LNCaP clone FGC (cell line): ENCODE measurements around the gene PSMB1.

ENCODE experiments used
- DNase-seq: peaks from one replicate; pipeline ENCODE4 v3.0.0-alpha.2; 2011; ENCODE audit warnings: low read depth
- H3K4me3 ChIP-seq: 2 replicates; pipeline ENCODE4 v1.5.1; 2011; ENCODE audit warnings: mild to moderate bottlenecking, low read depth, low read length, control low read depth
- TF ChIP-seq, protein P1 (sequence below): IDR thresholded peaks from 2 replicates; pipeline ENCODE4 v1.5.1; 2012; ENCODE audit warnings: mild to moderate bottlenecking; ENCODE audit not compliant: control insufficient read depth, insufficient read depth; ENCODE audit errors: extremely low read depth

The PSMB1 gene

DNA sequence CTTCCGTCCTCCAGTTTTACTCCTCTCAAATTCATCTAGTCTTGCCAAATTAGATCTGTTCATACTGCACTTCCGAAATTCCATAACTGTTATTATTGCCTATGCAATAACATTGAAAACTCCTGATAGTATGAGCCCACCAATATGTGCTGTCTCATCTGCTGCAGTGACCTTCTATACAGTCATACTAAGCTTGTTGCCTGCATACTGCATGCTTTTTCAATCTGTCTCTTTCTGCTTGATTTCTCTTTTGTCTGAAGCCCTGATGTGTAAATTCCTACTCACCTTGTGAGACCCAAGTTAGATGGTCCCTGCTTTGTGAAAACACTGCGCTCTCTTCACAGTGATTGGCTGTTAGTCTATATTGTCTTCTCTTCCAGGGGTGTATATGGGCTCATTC, 2.2 kb upstream of the PSMB1 start:
- TF ChIP-seq, protein P1, sequence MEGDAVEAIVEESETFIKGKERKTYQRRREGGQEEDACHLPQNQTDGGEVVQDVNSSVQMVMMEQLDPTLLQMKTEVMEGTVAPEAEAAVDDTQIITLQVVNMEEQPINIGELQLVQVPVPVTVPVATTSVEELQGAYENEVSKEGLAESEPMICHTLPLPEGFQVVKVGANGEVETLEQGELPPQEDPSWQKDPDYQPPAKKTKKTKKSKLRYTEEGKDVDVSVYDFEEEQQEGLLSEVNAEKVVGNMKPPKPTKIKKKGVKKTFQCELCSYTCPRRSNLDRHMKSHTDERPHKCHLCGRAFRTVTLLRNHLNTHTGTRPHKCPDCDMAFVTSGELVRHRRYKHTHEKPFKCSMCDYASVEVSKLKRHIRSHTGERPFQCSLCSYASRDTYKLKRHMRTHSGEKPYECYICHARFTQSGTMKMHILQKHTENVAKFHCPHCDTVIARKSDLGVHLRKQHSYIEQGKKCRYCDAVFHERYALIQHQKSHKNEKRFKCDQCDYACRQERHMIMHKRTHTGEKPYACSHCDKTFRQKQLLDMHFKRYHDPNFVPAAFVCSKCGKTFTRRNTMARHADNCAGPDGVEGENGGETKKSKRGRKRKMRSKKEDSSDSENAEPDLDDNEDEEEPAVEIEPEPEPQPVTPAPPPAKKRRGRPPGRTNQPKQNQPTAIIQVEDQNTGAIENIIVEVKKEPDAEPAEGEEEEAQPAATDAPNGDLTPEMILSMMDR = no peak
- DNase-seq = no peak
- peak overlapping the region; percentile 81 for H3K4me3 ChIP-seq

DNA sequence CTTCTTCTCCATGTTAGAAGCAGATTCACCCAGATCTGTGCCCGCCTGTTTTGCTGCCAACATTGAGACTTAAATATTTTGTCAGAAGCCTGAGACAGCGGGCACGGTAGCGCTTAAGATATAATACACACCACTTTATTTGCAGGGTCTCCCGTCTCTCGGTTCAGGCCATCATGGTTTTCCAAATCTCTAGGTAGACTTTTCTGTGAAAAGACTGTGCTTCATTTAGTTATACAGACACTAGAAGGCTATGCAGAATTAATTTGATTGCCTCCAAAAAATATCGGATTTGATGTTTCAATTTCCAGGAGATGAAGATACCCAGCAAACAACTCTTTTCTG, 1.7 kb upstream of the PSMB1 start:
- peak overlapping the region; percentile 81 for H3K4me3 ChIP-seq
- TF ChIP-seq, protein P1 = no peak

DNA sequence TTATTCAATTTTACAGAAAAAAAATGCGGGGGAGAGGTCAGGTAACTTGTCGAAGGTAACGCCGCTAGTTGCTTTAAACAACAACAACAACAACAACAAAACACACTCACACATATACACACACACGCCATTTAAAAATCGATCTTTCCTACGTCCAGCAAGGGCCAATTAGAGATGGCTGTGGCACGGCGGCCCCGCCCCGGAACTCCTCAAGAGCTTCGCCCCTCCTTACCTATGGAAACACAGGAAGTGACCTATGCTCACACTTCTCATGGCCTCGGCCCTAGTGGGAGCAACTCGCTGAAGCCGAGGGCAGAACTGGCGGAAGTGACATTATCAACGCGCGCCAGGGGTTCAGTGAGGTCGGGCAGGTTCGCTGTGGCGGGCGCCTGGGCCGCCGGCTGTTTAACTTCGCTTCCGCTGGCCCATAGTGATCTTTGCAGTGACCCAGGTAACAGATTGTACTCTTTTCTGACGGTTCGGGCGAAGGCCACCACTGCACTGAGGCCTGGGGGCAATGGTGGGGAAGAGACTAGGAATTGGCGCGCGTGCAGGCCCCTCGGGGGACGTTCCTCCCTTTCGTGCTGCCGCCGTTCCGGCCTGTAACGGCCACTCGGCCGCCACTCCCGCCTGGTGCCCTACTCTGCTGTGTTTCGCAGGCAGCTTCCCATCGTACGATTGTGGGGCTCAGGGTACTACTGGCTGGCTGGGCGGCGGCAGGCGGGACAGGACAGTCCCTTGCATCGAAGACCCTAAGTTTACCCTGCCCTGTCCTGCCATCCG, 1.1 kb upstream of the PSMB1 start, which contains the start of gene TBP:
Gene TBP, plus strand, starts transcription at position 357 of the 783 bp plus-strand sequence. CDS start 2,661 bp downstream, outside the sequence.
- TF ChIP-seq, protein P1 = no peak
- H3K4me3 ChIP-seq = peak within 1 kb of the TSS; percentile 81
- peak; percentile 98 for DNase-seq

More for the DNA sequence above, 1.7 kb upstream of the PSMB1 start:
- no peak for DNase-seq

DNA sequence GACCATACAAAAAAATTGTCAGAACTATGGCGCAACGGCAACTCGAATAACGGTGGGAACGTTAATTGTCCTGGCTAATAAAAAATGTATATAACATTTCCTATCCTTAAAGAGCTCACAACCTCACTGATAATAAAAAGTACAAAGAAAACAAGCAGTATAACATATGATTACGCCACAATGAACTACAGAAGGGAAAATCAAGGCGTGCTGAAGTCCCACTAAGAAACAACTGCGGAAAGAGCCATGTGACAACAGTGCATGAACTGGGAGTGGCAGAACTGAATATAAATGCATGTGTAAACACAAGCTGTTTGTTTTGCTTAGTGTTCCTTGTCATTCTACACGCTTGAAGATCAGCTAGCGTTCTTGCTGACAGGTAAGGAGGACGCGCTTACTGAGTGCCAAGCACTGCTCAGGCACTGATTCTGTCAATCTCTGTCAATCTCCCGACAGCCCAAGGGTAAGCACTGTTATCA, 466 bp upstream of the PSMB1 start:
- peak; percentile 56 for DNase-seq
- TF ChIP-seq, protein P1 = no peak
- peak overlapping the region; percentile 81 for H3K4me3 ChIP-seq

DNA sequence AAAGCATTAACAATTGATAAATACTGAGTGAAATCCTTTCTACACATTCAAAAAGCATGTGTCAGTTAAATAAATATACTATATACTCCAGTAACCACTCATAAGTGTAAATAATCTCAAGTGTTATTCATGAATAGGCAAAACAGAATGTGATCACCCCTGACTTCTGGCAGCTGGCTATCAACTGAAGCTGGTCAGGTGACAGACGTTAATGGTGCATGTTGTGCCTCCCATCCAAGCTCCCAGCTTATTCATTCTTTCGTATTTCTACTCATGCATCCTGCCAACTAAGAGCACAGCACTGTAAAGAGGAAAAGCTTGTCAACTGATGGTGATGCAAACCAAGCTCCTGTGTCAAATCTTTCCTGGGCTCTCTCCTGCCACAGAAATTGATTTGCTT, 7.7 kb downstream of the PSMB1 start:
- H3K4me3 ChIP-seq = no peak overlapping the region
- TF ChIP-seq, protein P1 = no peak
- DNase-seq = no peak

DNA sequence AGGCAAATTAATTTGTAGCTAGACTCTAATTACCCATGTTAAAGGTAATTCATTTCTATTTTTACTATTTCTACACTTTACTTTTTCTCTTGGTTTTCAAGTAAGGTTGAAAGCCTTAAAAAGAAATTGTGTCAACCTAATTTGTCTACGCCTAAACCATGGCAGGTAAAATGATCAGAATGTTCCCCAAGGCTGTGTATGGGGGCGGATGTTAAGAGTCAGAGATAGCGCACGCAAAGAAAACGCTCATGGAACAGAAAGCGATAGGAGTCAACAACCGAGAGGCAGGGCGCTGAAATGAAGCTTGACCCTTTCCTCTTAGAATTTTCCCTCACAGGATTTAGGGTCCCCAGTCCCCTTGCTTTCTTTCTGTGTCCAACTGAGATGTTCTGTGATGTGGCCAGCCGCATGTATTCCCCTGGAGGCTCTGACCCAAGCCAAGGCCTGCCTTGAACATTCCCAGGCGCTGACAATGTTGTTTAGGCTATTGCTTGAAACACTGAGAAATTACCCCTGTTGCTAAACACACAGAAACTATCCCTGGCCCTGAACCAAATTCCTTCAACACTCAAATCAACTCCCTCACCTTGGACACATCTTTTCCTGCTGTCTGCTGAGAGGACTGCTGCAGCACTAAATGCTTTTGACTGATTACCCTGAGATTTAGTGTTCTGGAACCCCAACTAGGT, 10.9 kb downstream of the PSMB1 start:
- no peak for DNase-seq
- H3K4me3 ChIP-seq = no peak overlapping the region
- TF ChIP-seq, protein P1 = no peak

DNA sequence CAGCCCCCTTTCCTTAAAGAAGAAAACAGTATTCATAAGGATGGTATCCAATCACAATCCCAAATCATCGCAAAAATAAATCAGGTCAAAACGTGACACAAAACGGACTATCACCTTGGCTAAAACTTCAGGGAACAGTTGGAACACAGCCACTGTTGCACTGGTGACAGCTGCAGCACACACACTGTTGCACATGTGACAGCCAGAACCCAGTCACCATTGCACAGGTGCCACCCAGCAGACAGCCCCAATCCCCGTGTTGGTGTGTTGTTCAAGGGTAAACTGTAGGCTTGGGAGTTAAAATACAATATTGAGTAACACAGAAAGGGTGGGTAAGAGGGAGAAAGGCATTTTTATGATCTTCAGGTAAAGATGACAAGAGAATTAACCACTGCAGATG, 15.8 kb downstream of the PSMB1 start:
- TF ChIP-seq, protein P1 = no peak
- no peak overlapping the region for H3K4me3 ChIP-seq
- no peak for DNase-seq
